ACHN (cell line): Measurements from ENCODE around the gene CACNA2D4.

Experiments used
- DNase-seq: peaks from one replicate; pipeline ENCODE4 v3.0.0-alpha.2; 2015
- in situ Hi-C: cut with HindIII; loops from 2 replicates; pipeline ENCODE4 v1.10.0; 2017; ENCODE audit warnings: low sequenced_read_pairs, low pct_ligation_motif_present, low pct_unique_long_range_greater_than_20kb

CACNA2D4 gene

DNA sequence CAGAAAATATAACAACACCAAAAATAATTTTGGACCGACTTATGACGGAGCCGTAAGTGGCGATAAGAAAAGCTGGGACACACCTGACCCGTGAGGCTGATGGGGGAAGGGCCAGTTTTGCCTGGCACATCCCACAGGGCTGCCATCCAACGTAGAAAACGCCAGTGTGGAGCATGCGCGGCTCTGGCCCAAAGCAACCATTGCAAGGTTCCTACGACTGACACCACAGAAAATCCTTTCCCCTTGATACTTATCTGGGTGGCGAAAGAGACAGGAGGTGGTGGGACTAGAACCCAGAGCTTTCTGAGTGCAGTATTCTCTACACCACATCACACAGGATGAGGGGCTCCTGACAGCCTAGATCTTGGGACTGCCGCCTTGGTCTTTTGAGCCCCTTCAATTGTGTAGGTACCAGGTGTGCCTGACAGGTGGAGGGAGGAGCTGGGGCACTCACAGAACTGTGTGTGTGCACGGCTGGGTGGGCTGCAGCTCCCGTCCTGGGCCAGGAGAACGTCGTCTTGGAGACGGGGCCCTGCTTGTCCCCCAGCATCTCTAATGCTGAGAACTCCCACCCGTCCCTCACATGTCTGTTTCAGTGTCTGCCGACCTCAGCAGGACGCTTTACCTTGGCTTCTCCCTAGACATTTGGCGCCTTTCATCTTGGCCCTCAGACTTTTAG lies 17.4 kb upstream of the CACNA2D4 start:
- DNase-seq, result no peak
- in situ Hi-C loops, result no loop called here

GRCh38 chr12:1935242-1935641 lies 16.8 kb upstream of the CACNA2D4 start:
- in situ Hi-C loops, result no loop called here
- DNase-seq, result no peak

DNA sequence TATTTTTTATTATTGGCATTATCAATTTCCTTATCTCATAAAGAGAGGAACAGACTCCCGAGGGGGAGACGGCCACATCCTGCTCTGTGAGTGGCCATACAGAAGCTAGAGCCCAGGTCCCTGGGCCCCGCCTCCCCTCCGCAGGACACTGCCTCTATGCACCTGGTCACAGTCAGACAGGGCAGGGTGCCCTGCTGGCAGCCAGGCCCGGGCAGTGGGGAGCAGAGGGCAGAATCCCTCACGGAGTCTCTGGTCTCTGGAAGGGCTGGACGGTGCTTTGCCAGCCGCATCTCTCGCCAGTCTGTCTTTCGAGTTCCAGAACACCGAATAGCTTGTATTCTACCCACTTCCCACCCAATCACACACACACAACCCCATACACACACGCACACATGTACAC lies 16.4 kb upstream of the CACNA2D4 start:
- in situ Hi-C loops, result no loop called here

GRCh38 chr12:1934068-1934467 lies 15.6 kb upstream of the CACNA2D4 start:
- no peak for DNase-seq
- in situ Hi-C loops, result no loop called here

More for the DNA sequence above, 16.4 kb upstream of the CACNA2D4 start:
- no peak for DNase-seq

- in situ Hi-C loops, result no loop called here
- no peak for DNase-seq
Observed at GRCh38 chr12:1933342-1934051, 15.0 kb upstream of the CACNA2D4 start.

DNA sequence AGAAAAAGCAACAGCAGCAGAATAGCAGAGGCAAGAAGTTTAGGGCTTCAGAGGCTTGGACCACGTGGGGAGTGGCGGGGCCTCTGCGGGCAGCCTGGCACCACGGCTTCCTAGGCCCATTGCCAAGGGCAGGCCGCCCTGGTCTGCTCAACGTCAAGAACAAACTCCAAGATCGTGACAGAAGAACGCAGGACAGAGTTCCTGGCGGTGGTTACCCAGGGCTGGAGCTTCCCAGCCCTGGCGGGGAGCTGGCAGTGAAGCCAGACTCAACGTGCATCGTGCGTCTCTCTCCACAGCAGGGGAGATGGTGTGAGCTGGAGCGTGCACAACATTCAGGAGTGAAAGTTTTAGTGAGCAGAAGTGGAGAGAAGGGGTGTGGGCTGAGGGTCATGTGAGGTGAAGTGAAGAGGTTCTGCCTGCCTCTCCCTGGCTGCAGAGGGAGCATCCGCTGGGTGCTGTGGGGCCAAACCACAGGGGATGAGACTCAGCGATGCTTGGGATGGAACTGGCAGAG lies 13.9 kb upstream of the CACNA2D4 start:
- DNase-seq, result no peak
- in situ Hi-C loops, result no loop called here

DNA sequence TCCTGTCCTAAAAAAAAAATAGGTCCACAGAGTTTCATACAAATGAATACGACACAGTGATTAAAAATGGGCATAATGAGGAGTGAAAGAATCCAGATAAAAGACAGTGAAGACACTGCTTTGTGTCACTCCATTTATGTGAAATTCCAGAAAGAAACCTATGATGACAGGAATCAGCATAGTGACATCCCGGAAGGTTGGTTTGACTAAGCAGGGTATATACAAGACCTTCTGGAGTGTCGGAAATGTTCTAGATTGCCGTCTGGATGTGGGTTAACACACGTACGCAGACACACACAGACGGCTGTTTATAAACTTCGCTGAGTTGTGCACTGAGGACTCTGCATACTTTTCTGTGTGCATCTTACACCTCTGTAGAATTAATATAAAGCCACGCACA lies 13.2 kb upstream of the CACNA2D4 start:
- in situ Hi-C loops, result no loop called here
- no peak for DNase-seq

DNA sequence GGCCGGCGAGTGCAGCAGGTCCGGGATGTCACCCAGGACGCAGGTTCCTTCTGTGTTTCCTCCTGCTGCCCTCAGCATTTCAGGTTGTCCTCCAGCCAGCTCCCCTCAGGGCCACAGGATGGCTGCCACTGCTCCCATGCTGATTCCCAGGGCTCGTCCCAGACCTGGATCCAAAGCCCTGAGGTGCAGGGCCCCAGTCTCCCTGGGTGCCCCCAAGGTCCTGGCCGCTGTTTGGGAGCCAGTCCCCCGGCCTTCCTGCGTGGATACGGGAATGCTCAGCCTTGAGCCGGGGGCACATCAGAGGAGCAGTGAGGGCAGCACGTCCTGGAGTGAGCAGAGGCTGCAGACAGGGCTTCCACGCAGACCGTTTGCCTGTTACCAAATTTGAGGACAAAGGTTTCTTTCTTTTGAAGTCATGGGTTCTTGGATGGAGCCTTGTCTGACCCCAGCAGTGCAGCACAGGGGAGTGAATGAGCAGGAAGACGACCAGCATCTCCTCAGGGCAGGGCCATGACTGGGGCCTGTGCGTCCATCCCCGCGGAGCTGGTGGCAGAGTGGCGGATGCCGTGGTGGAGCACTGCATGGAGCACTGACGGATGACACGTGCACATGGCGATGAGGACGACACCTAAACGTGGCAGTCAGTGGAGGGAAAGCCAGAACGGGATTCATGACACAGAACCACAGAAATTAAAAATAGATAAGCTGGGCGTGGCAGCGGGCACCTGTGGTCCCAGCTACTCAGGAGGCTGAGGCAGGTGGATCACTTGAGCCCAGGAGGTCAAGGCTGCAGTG lies 12.5 kb upstream of the CACNA2D4 start:
- in situ Hi-C loops, result no loop called here

DNA sequence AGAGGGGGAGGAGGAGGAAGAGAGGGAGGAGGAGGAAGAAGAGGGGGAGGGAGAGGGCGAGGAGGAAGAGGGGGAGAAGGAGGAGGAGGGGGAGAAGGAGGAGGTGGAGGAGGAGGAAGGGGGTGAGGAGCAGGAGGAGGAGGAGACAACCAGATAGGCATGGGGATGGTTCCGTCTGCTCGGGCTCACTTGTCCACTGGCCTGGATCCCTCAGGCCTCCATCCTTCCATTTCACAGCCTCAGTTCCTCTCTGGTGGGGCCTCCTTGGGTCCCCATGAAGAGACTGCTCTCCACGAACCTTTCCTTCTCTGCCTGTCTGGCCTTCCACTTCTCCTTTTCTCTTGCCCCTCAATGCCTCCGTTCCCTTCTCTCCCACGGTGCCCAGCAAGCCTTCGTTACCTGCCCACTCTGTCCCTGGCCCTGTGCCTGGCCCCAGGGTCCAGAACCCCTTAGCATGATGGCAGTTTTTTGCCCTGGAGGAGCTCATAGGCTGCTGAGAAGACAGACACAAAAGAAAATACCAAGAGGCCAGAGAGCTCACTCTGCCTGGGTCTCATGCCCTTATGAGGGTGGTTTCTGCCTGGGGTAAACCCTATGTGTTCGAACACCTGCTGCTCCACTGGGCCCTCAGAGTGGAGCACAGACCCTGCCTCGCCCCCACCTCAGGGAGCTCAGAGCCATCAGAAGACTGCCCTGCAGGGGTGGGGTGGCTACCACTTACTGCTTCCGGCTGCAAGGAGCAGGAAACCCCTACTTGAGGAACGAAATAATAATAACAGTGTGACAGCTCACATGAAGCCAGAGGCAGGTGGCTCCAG lies 11.7 kb upstream of the CACNA2D4 start:
- in situ Hi-C loops, result no loop called here

More for the DNA sequence above, 12.5 kb upstream of the CACNA2D4 start:
- no peak for DNase-seq

GRCh38 chr12:1929241-1929984 lies 11.0 kb upstream of the CACNA2D4 start:
- DNase-seq, result no peak
- in situ Hi-C loops, result no loop called here

More for the DNA sequence above, 11.7 kb upstream of the CACNA2D4 start:
- DNase-seq, result no peak

- in situ Hi-C loops, result no loop called here
- no peak for DNase-seq
Observed at GRCh38 chr12:1928439-1929121, 10.1 kb upstream of the CACNA2D4 start.

- in situ Hi-C loops, result no loop called here
Observed at GRCh38 chr12:1927751-1928351, 9.4 kb upstream of the CACNA2D4 start.

GRCh38 chr12:1927051-1927680 lies 8.7 kb upstream of the CACNA2D4 start:
- in situ Hi-C loops, result no loop called here
- no peak for DNase-seq

More at GRCh38 chr12:1927751-1928351, 9.4 kb upstream of the CACNA2D4 start:
- DNase-seq, result no peak

DNA sequence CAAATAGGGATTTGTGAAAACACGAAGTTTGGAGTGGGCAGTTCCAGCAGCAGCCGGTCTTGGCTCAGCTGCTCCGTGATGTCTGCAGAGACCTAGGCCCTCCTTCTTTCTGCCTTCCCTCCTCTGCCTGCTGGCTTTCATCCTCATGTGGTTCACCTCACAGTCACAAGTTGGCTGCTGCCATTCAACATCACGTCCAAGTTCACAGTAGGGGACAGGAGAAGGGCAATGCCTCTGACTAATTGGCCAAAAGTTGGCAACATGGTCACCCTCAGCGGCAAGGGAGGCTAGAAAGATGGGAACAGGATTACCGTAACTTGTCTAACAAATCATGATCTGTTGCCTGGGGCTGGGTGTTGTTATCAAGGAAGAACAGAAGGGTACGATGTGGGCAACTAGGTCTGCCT lies 7.8 kb upstream of the CACNA2D4 start:
- in situ Hi-C loops, result no loop called here
- no peak for DNase-seq

GRCh38 chr12:1925684-1926006 lies 7.2 kb upstream of the CACNA2D4 start:
- in situ Hi-C loops, result no loop called here
- DNase-seq, result no peak

- no peak for DNase-seq
- in situ Hi-C loops, result no loop called here
Observed at GRCh38 chr12:1924996-1925683, 6.7 kb upstream of the CACNA2D4 start.
